ENCODE measurements around the gene MBD3. TPM values are rescaled to one million over a fixed set of nuclear protein-coding genes. Genes with fewer than 3 reads are reported as not detected.

Gene MBD3
- total and polyA plus RNA-seq, 10 donors, result 57.4 to 177 (median 75.6) TPM

DNA sequence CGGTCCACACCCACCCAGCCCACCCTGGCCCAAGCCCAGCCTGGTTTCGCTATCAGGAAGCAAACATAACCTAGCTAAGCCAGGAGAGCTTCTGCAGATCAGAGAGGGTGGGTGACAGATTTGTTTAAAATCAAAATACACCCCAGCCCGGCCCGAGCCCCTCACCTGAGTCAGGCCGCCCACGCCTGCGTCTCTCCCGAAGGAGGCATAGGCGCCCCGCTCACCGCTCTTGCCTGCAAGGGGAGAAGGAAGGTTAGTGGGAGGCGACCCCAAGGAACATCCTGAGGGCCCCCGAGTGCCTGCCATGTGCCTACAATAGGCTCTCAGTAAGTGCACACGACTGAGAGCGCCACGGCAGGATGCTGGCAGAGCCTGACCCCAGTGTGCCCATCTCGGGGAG is 34.5 kb upstream of the MBD3 start:
- no peaks in the 10 kb centered on the region for H3K27me3 ChIP-seq (replicated peaks in 1 of 7)
- H3K4me1 ChIP-seq, result peaks cover 0 to 25% (median 6%) of the 10 kb centered on the region in 6 donors
- intact Hi-C loops (cut with DNase I; ENCODE audit: low total_unique reads), result loop anchor here (10.0 kb wide), 1 partner anchor 48 kb away; no protein-coding TSS in a partner anchor
- TF ChIP-seq, protein P1, sequence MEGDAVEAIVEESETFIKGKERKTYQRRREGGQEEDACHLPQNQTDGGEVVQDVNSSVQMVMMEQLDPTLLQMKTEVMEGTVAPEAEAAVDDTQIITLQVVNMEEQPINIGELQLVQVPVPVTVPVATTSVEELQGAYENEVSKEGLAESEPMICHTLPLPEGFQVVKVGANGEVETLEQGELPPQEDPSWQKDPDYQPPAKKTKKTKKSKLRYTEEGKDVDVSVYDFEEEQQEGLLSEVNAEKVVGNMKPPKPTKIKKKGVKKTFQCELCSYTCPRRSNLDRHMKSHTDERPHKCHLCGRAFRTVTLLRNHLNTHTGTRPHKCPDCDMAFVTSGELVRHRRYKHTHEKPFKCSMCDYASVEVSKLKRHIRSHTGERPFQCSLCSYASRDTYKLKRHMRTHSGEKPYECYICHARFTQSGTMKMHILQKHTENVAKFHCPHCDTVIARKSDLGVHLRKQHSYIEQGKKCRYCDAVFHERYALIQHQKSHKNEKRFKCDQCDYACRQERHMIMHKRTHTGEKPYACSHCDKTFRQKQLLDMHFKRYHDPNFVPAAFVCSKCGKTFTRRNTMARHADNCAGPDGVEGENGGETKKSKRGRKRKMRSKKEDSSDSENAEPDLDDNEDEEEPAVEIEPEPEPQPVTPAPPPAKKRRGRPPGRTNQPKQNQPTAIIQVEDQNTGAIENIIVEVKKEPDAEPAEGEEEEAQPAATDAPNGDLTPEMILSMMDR (IDR thresholded peaks at IDR 0.05 in 8 of 11, conservative IDR thresholded peaks at IDR 0.05 in 3 of 11), result no peak
- TF ChIP-seq POLR2AphosphoS5 (IDR thresholded peaks at IDR 0.05) (no peak), POLR2A (IDR thresholded peaks at IDR 0.05) (no peak)
- no peak for DNase-seq
- 86 to 95% (median 95%) methylated on average over 14 to 17 of the region's 17 CpGs for WGBS, 5 donors
- H3K4me3 ChIP-seq, result no peak overlapping the region
- no peaks in the 10 kb centered on the region for H3K9me3 ChIP-seq
- H3K36me3 ChIP-seq, result peaks cover 0 to 86% (median 44%) of the 10 kb centered on the region in 6 donors
- no peak overlapping the region for H3K27ac ChIP-seq

DNA sequence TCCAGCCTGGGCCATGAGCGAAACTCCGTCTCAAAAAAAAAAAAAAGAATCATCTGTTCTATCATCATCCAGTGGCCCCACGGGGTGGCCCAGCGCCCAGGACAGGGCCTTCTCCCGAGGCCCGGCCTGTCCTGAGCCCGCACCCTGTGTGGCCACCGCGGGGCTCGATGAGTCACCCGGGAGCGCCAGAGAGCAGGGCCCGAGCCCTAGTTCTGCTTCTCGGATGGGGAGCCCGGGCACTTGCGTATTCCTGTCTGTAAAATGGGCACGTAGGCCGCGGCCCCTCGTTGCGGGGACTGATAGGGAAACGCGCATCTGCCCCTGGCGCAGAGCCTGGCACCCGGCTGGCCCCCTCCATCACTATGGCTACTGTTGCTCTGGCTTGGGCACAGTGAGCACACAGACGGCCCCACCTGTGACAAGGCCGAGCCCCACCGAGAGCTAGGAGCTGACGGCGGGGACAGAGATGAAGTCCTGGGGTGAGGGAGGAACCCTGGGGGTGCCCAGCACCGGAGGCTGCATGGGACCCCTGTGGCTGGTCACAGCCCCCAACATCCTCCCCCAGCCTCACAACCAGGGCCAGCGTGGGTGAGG is 33.8 kb upstream of the MBD3 start:
- peaks cover 0 to 25% (median 6%) of the 10 kb centered on the region in 6 donors for H3K4me1 ChIP-seq
- peaks cover 0 to 86% (median 42%) of the 10 kb centered on the region in 6 donors for H3K36me3 ChIP-seq
- 91 to 95% (median 93%) methylated on average over 26 to 32 of the region's 32 CpGs for WGBS, 5 donors
- no peaks in the 10 kb centered on the region for H3K9me3 ChIP-seq
- intact Hi-C loops (cut with DNase I; ENCODE audit: low total_unique reads), result loop anchor here (10.0 kb wide), 1 partner anchor 48 kb away; no protein-coding TSS in a partner anchor
- H3K27me3 ChIP-seq (replicated peaks in 1 of 7), result no peaks in the 10 kb centered on the region
- H3K4me3 ChIP-seq, result no peak overlapping the region
- no peak overlapping the region for H3K27ac ChIP-seq
- TF ChIP-seq, protein P1 (IDR thresholded peaks at IDR 0.05 in 8 of 11, conservative IDR thresholded peaks at IDR 0.05 in 3 of 11), result no peak
- no peak for TF ChIP-seq POLR2A (IDR thresholded peaks at IDR 0.05)
- TF ChIP-seq POLR2AphosphoS5 (IDR thresholded peaks at IDR 0.05), result peak in 2 of 3 donors; percentile 22 to 39
- no peak for DNase-seq

DNA sequence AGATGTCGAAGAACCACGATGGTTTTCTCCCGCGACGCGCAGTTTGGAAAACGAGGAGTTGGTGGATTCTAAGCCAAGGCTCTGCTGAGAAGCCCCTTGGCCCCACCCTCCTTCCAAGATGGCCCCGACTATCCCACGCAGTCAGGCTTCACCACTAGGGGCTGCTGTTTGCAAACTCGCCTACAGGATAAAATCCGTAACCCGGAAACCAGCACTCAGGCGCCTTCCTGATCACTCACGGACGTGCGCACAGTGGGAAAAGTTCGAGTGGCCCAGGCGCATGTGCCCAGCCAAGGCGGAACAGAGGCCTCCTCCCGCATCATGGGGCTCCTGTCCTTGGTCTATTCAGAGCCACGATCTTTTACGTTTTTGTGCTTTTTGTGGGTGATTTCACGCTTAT is 31.8 kb upstream of the MBD3 start:
- TF ChIP-seq, protein P1 (IDR thresholded peaks at IDR 0.05 in 8 of 11, conservative IDR thresholded peaks at IDR 0.05 in 3 of 11), result peak; percentile 67 to 89 (median 80)
- TF ChIP-seq POLR2AphosphoS5 (IDR thresholded peaks at IDR 0.05) (peak; percentile 61 to 70 (median 63)), POLR2A (IDR thresholded peaks at IDR 0.05) (no peak)
- Histone ChIP-seq H3K4me1 (peaks cover 0 to 18% (median 6%) of the 10 kb centered on the region in 6 donors), H3K27ac (peak overlapping the region in 5 of 8 donors; percentile 19 to 57 (median 38)), H3K27me3 (replicated peaks in 1 of 7) (no peaks in the 10 kb centered on the region), H3K9me3 (no peaks in the 10 kb centered on the region), H3K36me3 (peaks cover 0 to 86% (median 51%) of the 10 kb centered on the region in 6 donors), H3K4me3 (no peak overlapping the region)
- peak; percentile 86 for DNase-seq
- intact Hi-C loops (cut with DNase I; ENCODE audit: low total_unique reads), result loop anchor here (10.0 kb wide), 1 partner anchor 50 kb away; no protein-coding TSS in a partner anchor
- WGBS, 5 donors, result 56 to 83% (median 65%) methylated on average over 20 to 23 of the region's 23 CpGs

DNA sequence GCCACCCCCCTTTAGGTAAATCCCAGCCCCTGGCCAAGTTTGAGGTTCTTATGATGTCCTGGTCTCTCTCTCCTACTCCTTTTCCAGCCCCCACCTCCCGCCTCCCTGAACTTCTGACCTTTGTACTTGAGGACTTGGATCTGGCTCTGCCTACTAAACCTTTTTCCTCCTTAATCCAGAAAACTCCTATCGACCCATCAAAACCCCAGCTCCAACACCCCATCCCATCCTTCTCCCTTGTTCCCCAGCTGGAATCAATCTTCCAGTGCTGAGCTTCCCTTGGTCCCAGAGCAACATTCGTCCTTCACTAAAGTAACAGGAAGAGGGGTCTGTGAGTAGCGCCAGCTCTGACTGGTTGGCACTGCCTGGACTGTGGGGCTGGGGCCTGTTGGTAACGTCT is 29.9 kb upstream of the MBD3 start:
- H3K27me3 ChIP-seq (replicated peaks in 1 of 7), result no peaks in the 10 kb centered on the region
- peaks cover 0 to 100% (median 66%) of the 10 kb centered on the region in 6 donors for H3K36me3 ChIP-seq
- no peaks in the 10 kb centered on the region for H3K9me3 ChIP-seq
- intact Hi-C loops (cut with DNase I; ENCODE audit: low total_unique reads), result loop anchor here (10.0 kb wide), 1 partner anchor 52 kb away; no protein-coding TSS in a partner anchor
- no peak overlapping the region for H3K27ac ChIP-seq
- H3K4me1 ChIP-seq, result peaks cover 0 to 34% (median 12%) of the 10 kb centered on the region in 6 donors
- DNase-seq, result no peak
- no peak for TF ChIP-seq POLR2AphosphoS5 (IDR thresholded peaks at IDR 0.05)
- TF ChIP-seq, protein P1 (IDR thresholded peaks at IDR 0.05 in 8 of 11, conservative IDR thresholded peaks at IDR 0.05 in 3 of 11), result no peak
- TF ChIP-seq POLR2A (IDR thresholded peaks at IDR 0.05), result no peak
- WGBS, 5 donors, result 78 to 88% (median 86%) methylated on average over 5 of the region's 5 CpGs
- no peak overlapping the region for H3K4me3 ChIP-seq

All from spleen (tissue), 11 donors.